ENCODE results near the gene PLA2G10.
"Not testable (repeated sequence)": the region's sequence is repeated elsewhere in the genome, so short reads cannot be mapped to it uniquely, and the experiment has no call there.

- not testable (repeated sequence) for TF ChIP-seq CTCF (conservative IDR thresholded peaks at IDR 0.05); EZH2 (IDR thresholded peaks at IDR 0.05; ENCODE audit: low read depth)
Observed at GRCh38 chr16:14680396-14680795, 13.7 kb downstream of the PLA2G10 start.

Data from PC-9 (cell line).